ENCODE measurements around the gene ERLEC1.

DNA sequence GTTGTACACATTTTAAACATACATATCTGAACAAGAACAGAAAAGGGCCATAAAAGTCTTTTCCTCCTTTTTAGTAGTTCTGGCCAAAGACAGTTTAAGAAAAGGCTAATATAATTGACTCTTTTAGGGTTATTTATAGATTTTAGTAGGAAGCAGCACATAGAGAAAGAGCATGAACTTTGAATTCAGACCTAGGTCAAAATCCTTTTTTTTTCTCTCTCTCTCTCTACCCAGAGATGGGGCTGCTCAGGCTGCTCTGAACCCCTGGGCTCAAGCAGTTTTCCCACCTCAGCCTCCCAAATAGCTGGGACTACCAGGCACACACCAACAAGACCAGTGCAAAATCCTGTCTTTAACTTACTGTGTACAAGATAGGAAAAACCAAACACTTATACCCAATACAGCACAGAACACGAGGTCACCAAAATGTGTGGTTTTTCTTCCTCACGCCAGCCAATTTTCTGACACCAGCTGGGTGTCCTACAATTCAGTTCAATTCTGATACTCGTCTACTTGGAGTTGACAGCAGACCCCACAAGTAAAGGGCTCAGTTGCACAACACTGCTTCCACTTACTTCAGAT is 32.1 kb downstream of the ERLEC1 start:
- TF ChIP-seq, protein P1, sequence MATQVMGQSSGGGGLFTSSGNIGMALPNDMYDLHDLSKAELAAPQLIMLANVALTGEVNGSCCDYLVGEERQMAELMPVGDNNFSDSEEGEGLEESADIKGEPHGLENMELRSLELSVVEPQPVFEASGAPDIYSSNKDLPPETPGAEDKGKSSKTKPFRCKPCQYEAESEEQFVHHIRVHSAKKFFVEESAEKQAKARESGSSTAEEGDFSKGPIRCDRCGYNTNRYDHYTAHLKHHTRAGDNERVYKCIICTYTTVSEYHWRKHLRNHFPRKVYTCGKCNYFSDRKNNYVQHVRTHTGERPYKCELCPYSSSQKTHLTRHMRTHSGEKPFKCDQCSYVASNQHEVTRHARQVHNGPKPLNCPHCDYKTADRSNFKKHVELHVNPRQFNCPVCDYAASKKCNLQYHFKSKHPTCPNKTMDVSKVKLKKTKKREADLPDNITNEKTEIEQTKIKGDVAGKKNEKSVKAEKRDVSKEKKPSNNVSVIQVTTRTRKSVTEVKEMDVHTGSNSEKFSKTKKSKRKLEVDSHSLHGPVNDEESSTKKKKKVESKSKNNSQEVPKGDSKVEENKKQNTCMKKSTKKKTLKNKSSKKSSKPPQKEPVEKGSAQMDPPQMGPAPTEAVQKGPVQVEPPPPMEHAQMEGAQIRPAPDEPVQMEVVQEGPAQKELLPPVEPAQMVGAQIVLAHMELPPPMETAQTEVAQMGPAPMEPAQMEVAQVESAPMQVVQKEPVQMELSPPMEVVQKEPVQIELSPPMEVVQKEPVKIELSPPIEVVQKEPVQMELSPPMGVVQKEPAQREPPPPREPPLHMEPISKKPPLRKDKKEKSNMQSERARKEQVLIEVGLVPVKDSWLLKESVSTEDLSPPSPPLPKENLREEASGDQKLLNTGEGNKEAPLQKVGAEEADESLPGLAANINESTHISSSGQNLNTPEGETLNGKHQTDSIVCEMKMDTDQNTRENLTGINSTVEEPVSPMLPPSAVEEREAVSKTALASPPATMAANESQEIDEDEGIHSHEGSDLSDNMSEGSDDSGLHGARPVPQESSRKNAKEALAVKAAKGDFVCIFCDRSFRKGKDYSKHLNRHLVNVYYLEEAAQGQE (IDR thresholded peaks at IDR 0.05; ENCODE audit: borderline replicate concordance) = no peak
- TF ChIP-seq, protein P2, sequence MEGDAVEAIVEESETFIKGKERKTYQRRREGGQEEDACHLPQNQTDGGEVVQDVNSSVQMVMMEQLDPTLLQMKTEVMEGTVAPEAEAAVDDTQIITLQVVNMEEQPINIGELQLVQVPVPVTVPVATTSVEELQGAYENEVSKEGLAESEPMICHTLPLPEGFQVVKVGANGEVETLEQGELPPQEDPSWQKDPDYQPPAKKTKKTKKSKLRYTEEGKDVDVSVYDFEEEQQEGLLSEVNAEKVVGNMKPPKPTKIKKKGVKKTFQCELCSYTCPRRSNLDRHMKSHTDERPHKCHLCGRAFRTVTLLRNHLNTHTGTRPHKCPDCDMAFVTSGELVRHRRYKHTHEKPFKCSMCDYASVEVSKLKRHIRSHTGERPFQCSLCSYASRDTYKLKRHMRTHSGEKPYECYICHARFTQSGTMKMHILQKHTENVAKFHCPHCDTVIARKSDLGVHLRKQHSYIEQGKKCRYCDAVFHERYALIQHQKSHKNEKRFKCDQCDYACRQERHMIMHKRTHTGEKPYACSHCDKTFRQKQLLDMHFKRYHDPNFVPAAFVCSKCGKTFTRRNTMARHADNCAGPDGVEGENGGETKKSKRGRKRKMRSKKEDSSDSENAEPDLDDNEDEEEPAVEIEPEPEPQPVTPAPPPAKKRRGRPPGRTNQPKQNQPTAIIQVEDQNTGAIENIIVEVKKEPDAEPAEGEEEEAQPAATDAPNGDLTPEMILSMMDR (IDR thresholded peaks at IDR 0.05; ENCODE audit: poor library complexity, severe bottlenecking) = no peak
- TF ChIP-seq EZH2 (IDR thresholded peaks at IDR 0.05; ENCODE audit: borderline replicate concordance, insufficient read depth, low read length, poor library complexity, severe bottlenecking) = no peak
- TF ChIP-seq SMC3 (conservative IDR thresholded peaks at IDR 0.05; ENCODE audit: poor library complexity) = no peak
- no peak for TF ChIP-seq MXI1 (conservative IDR thresholded peaks at IDR 0.05; ENCODE audit: poor library complexity, severe bottlenecking)

Data from neural cell (in vitro differentiated cells).